ENCODE results near the gene FRMD4B. TPM values are rescaled to one million over a fixed set of nuclear protein-coding genes. Genes with fewer than 3 reads are reported as not detected.

The FRMD4B gene
- total and polyA plus RNA-seq, 2 donors from 2014 or later, result 11.8 to 50.5 TPM

- Histone ChIP-seq H3K9me3 (ENCODE audit: control insufficient read depth in 2 of 3, insufficient read depth in 1 of 3, low read length in 3 of 3) (no peaks in the 10 kb centered on the region), H3K27me3 (ENCODE audit: control insufficient read depth, insufficient read depth, low read length) (no peaks in the 10 kb centered on the region), H3K36me3 (ENCODE audit: control insufficient read depth in 2 of 3, insufficient read depth in 3 of 3, low read length in 3 of 3) (no peaks in the 10 kb centered on the region), H3K9ac (ENCODE audit: low read length in 3 of 3) (no peak overlapping the region), H3K4me3 (ENCODE audit: low read length in 3 of 3) (no peak overlapping the region), H3K4me1 (ENCODE audit: control insufficient read depth in 2 of 3, insufficient read depth in 2 of 3, low read depth in 1 of 3, low read length in 3 of 3) (peaks cover 0 to 26% (median 11%) of the 10 kb centered on the region in 3 donors), H3K27ac (ENCODE audit: low read depth in 2 of 2, low read length in 2 of 2) (peak overlapping the region; percentile 78 to 85)
- no peak for DNase-seq
- TF ChIP-seq, protein P1, sequence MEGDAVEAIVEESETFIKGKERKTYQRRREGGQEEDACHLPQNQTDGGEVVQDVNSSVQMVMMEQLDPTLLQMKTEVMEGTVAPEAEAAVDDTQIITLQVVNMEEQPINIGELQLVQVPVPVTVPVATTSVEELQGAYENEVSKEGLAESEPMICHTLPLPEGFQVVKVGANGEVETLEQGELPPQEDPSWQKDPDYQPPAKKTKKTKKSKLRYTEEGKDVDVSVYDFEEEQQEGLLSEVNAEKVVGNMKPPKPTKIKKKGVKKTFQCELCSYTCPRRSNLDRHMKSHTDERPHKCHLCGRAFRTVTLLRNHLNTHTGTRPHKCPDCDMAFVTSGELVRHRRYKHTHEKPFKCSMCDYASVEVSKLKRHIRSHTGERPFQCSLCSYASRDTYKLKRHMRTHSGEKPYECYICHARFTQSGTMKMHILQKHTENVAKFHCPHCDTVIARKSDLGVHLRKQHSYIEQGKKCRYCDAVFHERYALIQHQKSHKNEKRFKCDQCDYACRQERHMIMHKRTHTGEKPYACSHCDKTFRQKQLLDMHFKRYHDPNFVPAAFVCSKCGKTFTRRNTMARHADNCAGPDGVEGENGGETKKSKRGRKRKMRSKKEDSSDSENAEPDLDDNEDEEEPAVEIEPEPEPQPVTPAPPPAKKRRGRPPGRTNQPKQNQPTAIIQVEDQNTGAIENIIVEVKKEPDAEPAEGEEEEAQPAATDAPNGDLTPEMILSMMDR (IDR thresholded peaks at IDR 0.05; ENCODE audit: borderline replicate concordance, extremely low read depth, insufficient read depth), result no peak
- intact Hi-C loops (cut with DNase I), result no loop called here
- FAIRE-seq, result no peak
Observed at GRCh38 chr3:69339760-69340159, 46.1 kb downstream of the FRMD4B start.

DNA sequence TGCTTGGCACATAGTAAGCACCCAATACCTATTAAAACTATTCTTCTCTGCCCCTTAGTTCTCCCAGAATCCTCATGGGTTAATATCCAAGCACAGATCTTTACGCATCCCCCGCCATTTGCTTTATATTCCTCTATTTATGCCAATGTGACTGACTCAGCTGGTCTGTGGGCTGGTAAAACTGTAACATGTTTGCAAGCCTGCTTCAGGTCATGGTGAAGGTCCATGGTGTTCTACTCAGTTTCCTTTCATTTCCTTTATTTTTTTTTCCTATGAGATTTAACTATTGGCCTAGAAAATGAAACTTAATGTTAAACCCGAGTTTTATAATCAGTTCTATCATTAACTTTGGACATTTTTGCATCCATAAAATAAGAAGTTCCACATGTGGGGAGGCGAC is 47.0 kb downstream of the FRMD4B start:
- TF ChIP-seq, protein P1 (IDR thresholded peaks at IDR 0.05; ENCODE audit: borderline replicate concordance, extremely low read depth, insufficient read depth), result no peak
- Histone ChIP-seq H3K27me3 (ENCODE audit: control insufficient read depth, insufficient read depth, low read length) (no peaks in the 10 kb centered on the region), H3K9me3 (ENCODE audit: control insufficient read depth in 2 of 3, insufficient read depth in 1 of 3, low read length in 3 of 3) (no peaks in the 10 kb centered on the region), H3K36me3 (ENCODE audit: control insufficient read depth in 2 of 3, insufficient read depth in 3 of 3, low read length in 3 of 3) (no peaks in the 10 kb centered on the region), H3K4me1 (ENCODE audit: control insufficient read depth in 2 of 3, insufficient read depth in 2 of 3, low read depth in 1 of 3, low read length in 3 of 3) (peaks cover 0 to 22% (median 11%) of the 10 kb centered on the region in 3 donors), H3K4me3 (ENCODE audit: low read length in 3 of 3) (no peak overlapping the region), H3K9ac (ENCODE audit: low read length in 3 of 3) (no peak overlapping the region), H3K27ac (ENCODE audit: low read depth in 2 of 2, low read length in 2 of 2) (peak overlapping the region; percentile 55 to 78)
- DNase-seq (no peak), FAIRE-seq (peak; percentile 88)
- intact Hi-C loops (cut with DNase I), result no loop called here

DNA sequence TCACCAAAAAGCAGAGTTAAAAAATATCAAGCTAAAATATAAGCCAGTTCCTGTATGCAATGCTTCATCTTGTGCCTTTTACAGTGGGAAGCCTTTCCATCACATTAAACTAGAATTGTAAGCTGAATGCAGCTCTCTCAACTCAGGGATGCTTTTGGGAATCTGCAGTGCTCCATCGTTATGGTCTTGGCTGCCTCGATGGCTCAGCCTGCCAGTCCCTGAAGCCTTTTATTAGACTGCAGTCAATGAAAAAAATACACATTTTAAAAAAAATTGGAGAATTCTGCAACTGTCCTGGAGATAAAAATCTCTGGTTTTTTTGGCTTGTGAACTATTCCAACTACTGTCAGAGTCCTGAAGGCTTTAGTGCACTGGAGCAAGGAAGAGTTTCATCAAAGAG is 53.0 kb downstream of the FRMD4B start:
- Histone ChIP-seq H3K27me3 (ENCODE audit: control insufficient read depth, insufficient read depth, low read length) (no peaks in the 10 kb centered on the region), H3K4me3 (ENCODE audit: low read length in 3 of 3) (no peak overlapping the region), H3K9ac (ENCODE audit: low read length in 3 of 3) (no peak overlapping the region), H3K4me1 (ENCODE audit: control insufficient read depth in 2 of 3, insufficient read depth in 2 of 3, low read depth in 1 of 3, low read length in 3 of 3) (peaks cover 0 to under 1% (median 0%) of the 10 kb centered on the region in 3 donors), H3K27ac (ENCODE audit: low read depth in 2 of 2, low read length in 2 of 2) (no peak overlapping the region), H3K36me3 (ENCODE audit: control insufficient read depth in 2 of 3, insufficient read depth in 3 of 3, low read length in 3 of 3) (no peaks in the 10 kb centered on the region), H3K9me3 (ENCODE audit: control insufficient read depth in 2 of 3, insufficient read depth in 1 of 3, low read length in 3 of 3) (no peaks in the 10 kb centered on the region)
- DNase-seq, result no peak
- intact Hi-C loops (cut with DNase I), result no loop called here
- FAIRE-seq, result no peak
- TF ChIP-seq, protein P1 (IDR thresholded peaks at IDR 0.05; ENCODE audit: borderline replicate concordance, extremely low read depth, insufficient read depth), result no peak

GRCh38 chr3:69330891-69331400 is 54.9 kb downstream of the FRMD4B start:
- intact Hi-C loops (cut with DNase I), result no loop called here
- peak in 1 of 5 donors; percentile 44 for DNase-seq
- no peak for FAIRE-seq
- Histone ChIP-seq H3K9ac (ENCODE audit: low read length in 3 of 3) (no peak overlapping the region), H3K27me3 (ENCODE audit: control insufficient read depth, insufficient read depth, low read length) (no peaks in the 10 kb centered on the region), H3K27ac (ENCODE audit: low read depth in 2 of 2, low read length in 2 of 2) (peak overlapping the region; percentile 48), H3K4me3 (ENCODE audit: low read length in 3 of 3) (no peak overlapping the region), H3K4me1 (ENCODE audit: control insufficient read depth in 2 of 3, insufficient read depth in 2 of 3, low read depth in 1 of 3, low read length in 3 of 3) (peaks cover 0 to 6% (median 3%) of the 10 kb centered on the region in 3 donors), H3K36me3 (ENCODE audit: control insufficient read depth in 2 of 3, insufficient read depth in 3 of 3, low read length in 3 of 3) (no peaks in the 10 kb centered on the region), H3K9me3 (ENCODE audit: control insufficient read depth in 2 of 3, insufficient read depth in 1 of 3, low read length in 3 of 3) (no peaks in the 10 kb centered on the region)
- TF ChIP-seq, protein P1 (IDR thresholded peaks at IDR 0.05; ENCODE audit: borderline replicate concordance, extremely low read depth, insufficient read depth), result no peak
